ENCODE results near the gene TLE5.
A peak's percentile ranks its signal among the peaks of the same experiment; 100 is the strongest.

The TLE5 gene

GRCh38 chr19:3087769-3088168, 25.5 kb upstream of the TLE5 start:
- no peaks in the 10 kb centered on the region for H3K36me3 ChIP-seq
- H3K4me3 ChIP-seq, result no peak overlapping the region
- H3K9me3 ChIP-seq (replicated peaks in 1 of 11), result no peaks in the 10 kb centered on the region
- H3K4me2 ChIP-seq, result no peak overlapping the region
- H3K27me3 ChIP-seq, result no peaks in the 10 kb centered on the region
- H4K20me1 ChIP-seq, result no peaks in the 10 kb centered on the region
- TF ChIP-seq Cebpa-rat (IDR thresholded peaks at IDR 0.05), result no peak
- no peak overlapping the region for H3K9ac ChIP-seq
- H3K4me1 ChIP-seq, result 0 out of 20 replicates have a peak, but pooled peaks cover 0 to 2% (median 0%) of the 10 kb centered on the region in 10 experiments
- H3K27ac ChIP-seq, result no peak overlapping the region

GRCh38 chr19:3084943-3085342, 22.6 kb upstream of the TLE5 start:
- no peaks in the 10 kb centered on the region for H3K4me1 ChIP-seq
- H3K9me3 ChIP-seq (replicated peaks in 1 of 11), result peaks cover 0 to 7% (median 0%) of the 10 kb centered on the region in 11 experiments; a peak in 1 of 22 replicates
- TF ChIP-seq Cebpa-rat (IDR thresholded peaks at IDR 0.05), result no peak
- no peak overlapping the region for H3K4me3 ChIP-seq
- no peaks in the 10 kb centered on the region for H3K36me3 ChIP-seq
- H3K9ac ChIP-seq, result no peak overlapping the region
- no peak overlapping the region for H3K27ac ChIP-seq
- H3K4me2 ChIP-seq, result no peak overlapping the region
- no peaks in the 10 kb centered on the region for H4K20me1 ChIP-seq
- no peaks in the 10 kb centered on the region for H3K27me3 ChIP-seq

- Histone ChIP-seq H3K4me1 (no peaks in the 10 kb centered on the region), H3K27me3 (no peaks in the 10 kb centered on the region), H4K20me1 (no peaks in the 10 kb centered on the region; a peak in 1 of 22 replicates), H3K9me3 (replicated peaks in 1 of 11) (peaks cover 0 to 7% (median 0%) of the 10 kb centered on the region in 11 experiments; a peak in 1 of 22 replicates), H3K4me2 (no peak overlapping the region), H3K4me3 (no peak overlapping the region), H3K36me3 (no peaks in the 10 kb centered on the region), H3K27ac (no peak overlapping the region), H3K9ac (no peak overlapping the region)
- no peak for TF ChIP-seq Cebpa-rat (IDR thresholded peaks at IDR 0.05)
These were observed 21.7 kb upstream of the TLE5 start for GRCh38 chr19:3083964-3084363.

- Histone ChIP-seq H3K9me3 (replicated peaks in 1 of 11) (peaks cover 0 to 7% (median 0%) of the 10 kb centered on the region in 11 experiments; a peak in 1 of 22 replicates), H4K20me1 (no peaks in the 10 kb centered on the region; a peak in 1 of 22 replicates), H3K27ac (no peak overlapping the region), H3K4me3 (no peak overlapping the region), H3K9ac (no peak overlapping the region), H3K4me1 (no peaks in the 10 kb centered on the region; a peak in 1 of 20 replicates), H3K4me2 (no peak overlapping the region), H3K27me3 (no peaks in the 10 kb centered on the region), H3K36me3 (no peaks in the 10 kb centered on the region)
- TF ChIP-seq Cebpa-rat (IDR thresholded peaks at IDR 0.05), result no peak
These were observed 20.0 kb upstream of the TLE5 start for GRCh38 chr19:3082331-3082730.

- H3K27ac ChIP-seq, result no peak overlapping the region
These were observed 18.0 kb upstream of the TLE5 start for GRCh38 chr19:3080286-3080685.

GRCh38 chr19:3079578-3079977, 17.3 kb upstream of the TLE5 start:
- no peak overlapping the region for H3K9ac ChIP-seq
- no peak overlapping the region for H3K4me2 ChIP-seq
- H3K27me3 ChIP-seq, result peaks cover 0 to 4% (median 0%) of the 10 kb centered on the region in 11 experiments; a peak in 1 of 22 replicates
- H3K9me3 ChIP-seq (replicated peaks in 1 of 11), result peaks cover 0 to 7% (median 0%) of the 10 kb centered on the region in 11 experiments; a peak in 1 of 22 replicates
- no peak overlapping the region for H3K27ac ChIP-seq
- no peak for TF ChIP-seq Cebpa-rat (IDR thresholded peaks at IDR 0.05)
- H3K4me1 ChIP-seq, result peaks cover 0 to 23% (median 21%) of the 10 kb centered on the region in 10 experiments; a peak in 17 of 20 replicates
- no peaks in the 10 kb centered on the region for H3K36me3 ChIP-seq
- no peaks in the 10 kb centered on the region; a peak in 2 of 22 replicates for H4K20me1 ChIP-seq
- H3K4me3 ChIP-seq, result no peak overlapping the region

More at GRCh38 chr19:3080286-3080685, 18.0 kb upstream of the TLE5 start:
- Histone ChIP-seq H3K36me3 (no peaks in the 10 kb centered on the region), H4K20me1 (no peaks in the 10 kb centered on the region; a peak in 2 of 22 replicates), H3K4me2 (no peak overlapping the region), H3K4me1 (peaks cover 0 to 16% (median 14%) of the 10 kb centered on the region in 10 experiments; a peak in 17 of 20 replicates), H3K9ac (no peak overlapping the region), H3K4me3 (no peak overlapping the region), H3K9me3 (replicated peaks in 1 of 11) (peaks cover 0 to 7% (median 0%) of the 10 kb centered on the region in 11 experiments; a peak in 1 of 22 replicates), H3K27me3 (peaks cover 0 to 4% (median 0%) of the 10 kb centered on the region in 11 experiments; a peak in 1 of 22 replicates)
- TF ChIP-seq Cebpa-rat (IDR thresholded peaks at IDR 0.05), result no peak

- Histone ChIP-seq H3K27ac (no peak overlapping the region), H3K36me3 (no peaks in the 10 kb centered on the region), H3K4me3 (no peak overlapping the region; a peak in 1 of 20 replicates), H3K4me2 (peak overlapping the region; percentile 63 to 93 (median 69)), H3K27me3 (peaks cover 0 to 4% (median 0%) of the 10 kb centered on the region in 11 experiments; a peak in 1 of 22 replicates), H3K4me1 (peaks cover 0 to 36% (median 22%) of the 10 kb centered on the region in 10 experiments; a peak in 17 of 20 replicates), H3K9ac (peak overlapping the region in 3 of 11 experiments; percentile 11 to 14 (median 12); a peak in 1 of 22 replicates), H3K9me3 (replicated peaks in 1 of 11) (no peaks in the 10 kb centered on the region), H4K20me1 (no peaks in the 10 kb centered on the region; a peak in 2 of 22 replicates)
- TF ChIP-seq Cebpa-rat (IDR thresholded peaks at IDR 0.05), result no peak
These were observed 13.5 kb upstream of the TLE5 start for GRCh38 chr19:3075605-3076431.

GRCh38 chr19:3073931-3074595, 11.8 kb upstream of the TLE5 start:
- TF ChIP-seq Cebpa-rat (IDR thresholded peaks at IDR 0.05), result no peak
- Histone ChIP-seq H3K4me3 (no peak overlapping the region), H3K27me3 (peaks cover 0 to 4% (median 0%) of the 10 kb centered on the region in 11 experiments; a peak in 1 of 22 replicates), H3K36me3 (no peaks in the 10 kb centered on the region), H4K20me1 (no peaks in the 10 kb centered on the region; a peak in 1 of 22 replicates), H3K4me2 (peak overlapping the region in 3 of 11 experiments; percentile 2 to 64 (median 4); a peak in 1 of 22 replicates), H3K9ac (0 out of 22 replicates have a peak overlapping the region, but pooled peaks of 1 of the 11 experiments have one; percentile 19), H3K4me1 (peaks cover 0 to 36% (median 22%) of the 10 kb centered on the region in 10 experiments; a peak in 17 of 20 replicates), H3K9me3 (replicated peaks in 1 of 11) (no peaks in the 10 kb centered on the region), H3K27ac (no peak overlapping the region)

GRCh38 chr19:3073159-3073563, 10.9 kb upstream of the TLE5 start:
- no peak for TF ChIP-seq Cebpa-rat (IDR thresholded peaks at IDR 0.05)
- Histone ChIP-seq H3K4me2 (no peak overlapping the region), H3K27ac (no peak overlapping the region)

More at GRCh38 chr19:3073159-3073563, 10.9 kb upstream of the TLE5 start:
- Histone ChIP-seq H3K4me3 (no peak overlapping the region), H3K9me3 (replicated peaks in 1 of 11) (no peaks in the 10 kb centered on the region), H3K27me3 (peaks cover 0 to 4% (median 0%) of the 10 kb centered on the region in 11 experiments; a peak in 1 of 22 replicates), H3K36me3 (no peaks in the 10 kb centered on the region), H3K4me1 (peaks cover 0 to 38% (median 24%) of the 10 kb centered on the region in 10 experiments; a peak in 17 of 20 replicates), H4K20me1 (no peaks in the 10 kb centered on the region; a peak in 1 of 22 replicates), H3K9ac (no peak overlapping the region)
